BJ (cell line): ENCODE results near the gene HCN3. TPM values are rescaled to one million over a fixed set of nuclear protein-coding genes. Genes with fewer than 3 reads are reported as not detected.

ENCODE experiments used
- CTCF ChIA-PET: fragments of 350-600 bp; formaldehyde crosslinking; extraction: SDS; loops from one replicate; lab custom pipeline; 2021; ENCODE audit warnings: antibody characterized with exemption, inconsistent platforms; lab: Yijun Ruan, JAX
- POLR2A ChIA-PET: fragments of 300-600 bp; sonication (Branson Sonifier 250); formaldehyde crosslinking; extraction: SDS; loops from one replicate; lab custom pipeline; 2021; ENCODE audit warnings: antibody characterized with exemption; lab: Charles Lee
- DNase-seq: peaks from one replicate; pipeline ENCODE4 v3.0.0-alpha.2; 2011; ENCODE audit warnings: low read depth
- H3K27me3 ChIP-seq: 2 replicates; pipeline ENCODE4 v1.6.0; 2011; ENCODE audit warnings: low read length; ENCODE audit not compliant: control insufficient read depth, insufficient read depth
- H3K36me3 ChIP-seq: 2 replicates; pipeline ENCODE4 v1.5.1; 2011; ENCODE audit warnings: low read length; ENCODE audit not compliant: control insufficient read depth, insufficient read depth
- H3K4me3 ChIP-seq: 2 replicates; pipeline ENCODE4 v1.5.1; 2011; ENCODE audit warnings: low read depth, mild to moderate bottlenecking, control low read depth, low read length
- CTCF ChIP-seq: IDR thresholded peaks from 2 replicates; pipeline ENCODE4 v1.5.1; 2011; ENCODE audit warnings: low read depth, mild to moderate bottlenecking, control low read depth, inconsistent platforms, low read length, moderate library complexity; ENCODE audit not compliant: insufficient read depth
- polyA plus RNA-seq: library from polyadenylated mRNA; depleted of rRNA; stranded (reverse); fragments of >200 nt; gene quantifications from 2 replicates; pipeline ENCODE4 v1.2.3, GENCODE V29; 2011

Gene HCN3
- polyA plus RNA-seq, 1 experiment, result 4.0 TPM

GRCh38 chr1:155304558-155305063 is 27.3 kb downstream of the HCN3 start:
- CTCF ChIA-PET, result interaction anchor here (1.2 to 1.4 kb wide), 2 partner anchors 19 to 54 kb away, joined by 3 to 4 read pairs; no protein-coding TSS in a partner anchor
- H3K27me3 ChIP-seq, result no peaks in the 10 kb centered on the region
- H3K36me3 ChIP-seq, result no peaks in the 10 kb centered on the region
- H3K4me3 ChIP-seq, result no peak overlapping the region
- no peak for DNase-seq
- POLR2A ChIA-PET, result no interaction called here
- TF ChIP-seq CTCF, result no peak

- CTCF ChIA-PET, result interaction anchor here (1.0 to 2.0 kb wide), 6 partner anchors 13 to 55 kb away, joined by 3 to 19 read pairs (median 4); no protein-coding TSS in a partner anchor
- DNase-seq, result no peak
- TF ChIP-seq CTCF, result no peak
- POLR2A ChIA-PET, result no interaction called here
- Histone ChIP-seq H3K36me3 (0 out of 2 replicates have a peak, but pooled peaks cover 1% of the 10 kb centered on the region), H3K27me3 (no peaks in the 10 kb centered on the region), H3K4me3 (no peak overlapping the region)
Observed at GRCh38 chr1:155305881-155306391, 28.7 kb downstream of the HCN3 start.

DNA sequence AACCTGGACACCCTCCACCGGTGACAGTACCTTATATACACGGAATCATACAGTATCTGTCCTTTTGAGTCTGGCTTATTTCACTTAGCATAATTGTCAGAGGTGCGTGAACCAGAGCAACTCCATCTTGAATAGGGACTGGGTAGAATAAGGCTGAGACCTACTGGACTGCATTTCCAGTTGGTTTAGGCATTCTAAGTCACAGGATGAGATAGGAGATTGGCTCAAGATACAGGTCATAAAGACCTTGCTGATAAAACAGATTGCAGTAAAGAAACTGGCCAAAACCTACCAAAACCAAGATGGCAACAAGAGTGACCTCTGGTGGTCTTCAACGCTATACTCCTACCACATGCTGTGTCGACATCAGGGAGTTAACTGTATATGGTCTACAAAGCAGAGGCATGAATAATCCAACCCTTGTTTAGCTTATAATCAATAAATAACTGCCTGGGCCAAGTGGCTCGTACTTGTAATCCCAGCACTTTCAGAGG is 30.0 kb downstream of the HCN3 start:
- ChIA-PET POLR2A (no interaction called here), CTCF (interaction anchor here (0.5 to 2.0 kb wide), 7 partner anchors 14 to 818 kb away, joined by 3 to 12 read pairs (median 3); no protein-coding TSS in a partner anchor)
- TF ChIP-seq CTCF, result peak; percentile 33

GRCh38 chr1:155308493-155309422 is 31.5 kb downstream of the HCN3 start, which contains the start of gene FDPS:
Gene FDPS (plus strand): TSS chr1:155308866. CDS start chr1:155309790, 924 bp downstream.
- no peak for TF ChIP-seq CTCF
- Histone ChIP-seq H3K36me3 (peaks cover 7% of the 10 kb centered on the region), H3K4me3 (peak within 1 kb of the TSS; percentile 86), H3K27me3 (no peaks in the 10 kb centered on the region)
- DNase-seq, result peak; percentile 96
- POLR2A ChIA-PET, result no interaction called here
- CTCF ChIA-PET, result interaction anchor here (1.5 to 1.6 kb wide), 2 partner anchors 58 to 135 kb away, joined by 3 to 12 read pairs; no protein-coding TSS in a partner anchor

More for the DNA sequence above, 30.0 kb downstream of the HCN3 start:
- no peak overlapping the region for H3K4me3 ChIP-seq
- no peaks in the 10 kb centered on the region for H3K27me3 ChIP-seq
- DNase-seq, result no peak
- H3K36me3 ChIP-seq, result peaks cover 4% of the 10 kb centered on the region
